ENCODE data around the gene CHRNB4.

CHRNB4 gene

GRCh38 chr15:78633348-78633747, 7.7 kb downstream of the CHRNB4 start:
- no peak for DNase-seq (ENCODE audit: low spot score)

DNA sequence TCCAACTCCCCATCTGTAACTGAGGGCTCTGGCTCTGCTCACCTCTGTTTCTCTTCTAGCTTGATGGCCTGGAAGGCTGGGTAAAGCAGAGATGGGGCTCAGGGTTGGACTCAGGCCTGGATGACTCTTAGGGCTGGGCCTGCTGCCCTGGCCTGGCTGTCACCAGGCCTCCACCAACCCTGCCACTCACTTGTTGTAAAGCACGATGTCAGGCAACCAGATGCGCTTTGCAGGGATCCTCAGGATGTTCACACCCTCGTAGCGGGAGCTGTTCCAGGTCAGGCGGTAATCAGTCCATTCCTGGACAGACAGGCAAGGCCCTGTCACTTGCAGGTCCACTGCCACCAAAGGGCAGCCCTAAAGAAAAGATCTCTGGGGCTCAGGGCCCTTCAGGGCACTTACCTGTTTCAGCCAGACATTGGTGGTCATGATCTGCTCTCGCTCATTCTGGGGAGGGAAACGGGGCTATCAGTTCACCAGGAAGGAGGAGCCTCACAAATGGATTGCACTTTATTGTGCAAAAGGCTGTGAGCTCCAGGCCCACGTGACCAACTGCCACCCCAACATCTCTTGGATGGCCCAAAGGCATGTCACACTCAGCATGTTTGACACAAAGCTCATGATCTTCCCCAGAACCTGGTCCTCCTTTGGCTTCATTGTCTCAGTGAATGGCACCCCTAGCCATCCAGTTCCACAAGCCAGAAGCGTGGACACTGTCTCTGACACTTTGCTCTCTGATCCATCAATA, 9.9 kb downstream of the CHRNB4 start:
- DNase-seq (ENCODE audit: low spot score): no peak

- DNase-seq (ENCODE audit: low spot score): no peak
Measured at GRCh38 chr15:78629716-78630065, 11.3 kb downstream of the CHRNB4 start.

GRCh38 chr15:78629031-78629715, 11.8 kb downstream of the CHRNB4 start:
- no peak for DNase-seq (ENCODE audit: low spot score)

- DNase-seq (ENCODE audit: low spot score): no peak
Measured at GRCh38 chr15:78628227-78628626, 12.8 kb downstream of the CHRNB4 start.

DNA sequence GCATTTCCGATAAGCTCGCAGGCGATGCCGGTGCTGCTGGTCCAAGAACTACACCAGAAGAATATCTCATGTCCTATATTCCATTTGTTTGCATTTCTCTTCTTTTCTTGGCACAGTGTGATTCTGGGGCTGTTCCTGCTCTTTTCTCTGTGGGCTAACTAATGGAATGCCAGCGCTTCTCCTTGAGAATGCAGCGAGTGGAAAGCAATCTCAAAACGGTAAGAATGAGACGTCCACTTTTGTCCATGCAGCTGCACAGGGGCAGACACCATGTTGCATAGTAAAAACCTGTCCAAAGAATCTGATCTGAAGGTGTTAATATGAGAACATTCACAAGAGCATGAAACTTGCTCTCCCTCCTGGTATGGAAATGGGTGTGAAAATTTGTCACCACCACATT, 13.7 kb downstream of the CHRNB4 start:
- no peak for DNase-seq (ENCODE audit: low spot score)

DNA sequence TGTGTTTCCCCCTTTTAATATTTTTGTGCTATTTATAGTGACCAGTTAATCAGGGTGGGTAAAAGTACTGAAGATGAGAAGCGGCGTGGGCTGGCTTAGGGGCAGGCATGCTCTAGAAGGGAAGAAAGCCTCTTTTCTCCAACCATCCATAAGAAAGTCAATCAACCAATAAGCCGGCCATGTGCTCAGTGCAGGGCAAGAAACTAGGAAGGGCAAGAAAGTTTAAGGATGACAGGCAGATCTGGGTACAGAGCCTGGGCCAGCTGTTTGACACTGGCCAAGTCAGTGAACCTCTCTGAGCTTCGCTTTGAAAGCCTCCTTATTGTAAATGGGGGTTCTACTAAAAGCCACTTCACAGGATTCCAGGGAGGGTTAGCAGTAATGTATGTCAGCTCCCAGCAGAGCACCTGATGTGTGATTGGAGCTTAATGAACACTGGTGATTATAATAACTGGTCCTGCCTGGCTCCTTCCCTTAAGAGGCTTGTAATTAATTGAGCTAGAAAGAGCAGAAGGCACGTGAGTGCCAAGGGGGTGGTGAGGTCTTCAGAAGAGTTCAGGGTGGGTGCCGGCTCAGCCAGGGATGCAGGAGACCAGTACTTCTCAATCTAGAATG, 14.5 kb downstream of the CHRNB4 start:
- DNase-seq (ENCODE audit: low spot score): no peak

DNA sequence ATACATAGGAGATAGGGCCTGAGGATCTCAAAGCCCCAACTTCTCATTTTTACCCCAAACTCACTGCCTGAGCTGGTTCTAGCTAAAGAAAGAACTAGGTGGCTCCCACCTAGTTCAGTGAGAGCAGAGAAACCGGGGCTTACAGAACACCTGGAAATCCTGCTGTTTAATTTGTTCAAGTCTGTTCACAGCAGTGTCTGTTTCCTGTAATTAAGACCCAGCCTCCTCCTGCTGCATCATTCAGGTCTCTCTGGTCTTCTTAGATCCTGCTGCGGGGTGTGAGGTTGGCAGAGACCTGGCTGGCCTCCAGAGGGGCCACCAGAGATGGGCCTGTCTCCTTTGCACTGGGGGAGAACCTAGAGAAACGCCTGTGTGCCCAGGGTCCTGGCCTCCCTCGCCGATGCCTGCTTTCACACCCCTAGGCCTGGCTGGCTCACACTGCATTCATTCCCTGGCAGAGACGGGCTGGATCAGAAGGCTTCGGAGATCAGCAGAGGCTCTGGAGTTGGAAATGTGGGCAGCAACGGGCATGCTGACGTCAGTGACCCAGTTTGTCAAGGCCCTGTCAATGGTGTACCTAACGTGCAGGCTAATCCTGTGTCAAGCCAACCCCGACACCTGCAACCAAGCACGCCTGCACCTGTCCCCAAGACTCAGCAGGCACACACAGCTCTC, 15.3 kb downstream of the CHRNB4 start:
- DNase-seq (ENCODE audit: low spot score): no peak

GRCh38 chr15:78624651-78625590, 16.1 kb downstream of the CHRNB4 start:
- DNase-seq (ENCODE audit: low spot score): no peak

DNA sequence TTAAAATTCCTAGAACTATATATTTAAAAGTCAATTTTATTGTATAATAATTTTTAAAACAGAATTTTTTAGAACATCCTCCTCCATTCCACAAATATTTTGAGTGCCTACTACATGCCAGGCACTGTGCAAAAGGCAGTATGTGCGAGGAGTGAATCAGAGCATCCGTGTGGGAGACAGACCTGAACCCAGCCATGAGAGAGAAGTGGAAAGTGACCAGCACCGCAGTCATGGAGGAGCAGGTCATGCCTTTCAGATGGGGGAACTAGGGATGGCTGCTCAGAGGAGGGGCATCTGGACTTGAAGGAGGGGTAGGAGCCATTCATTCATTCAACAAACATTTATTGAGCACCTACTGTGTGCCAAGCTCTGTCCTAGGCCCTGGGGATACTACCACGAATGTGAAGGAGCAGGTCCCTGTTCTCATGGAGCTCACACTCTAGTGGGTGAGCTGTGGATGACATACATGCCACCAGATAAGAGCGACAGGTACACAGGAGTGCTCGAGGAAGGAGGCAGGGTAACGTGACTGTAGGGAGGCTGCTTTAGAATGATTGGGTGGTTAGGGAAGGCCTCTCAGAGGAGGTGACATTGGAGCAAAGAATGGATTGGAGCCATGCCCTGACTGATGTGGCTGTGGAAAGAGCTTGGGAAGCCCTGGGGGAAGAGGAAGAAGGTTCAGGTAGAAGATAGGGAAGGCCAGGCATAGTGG, 17.1 kb downstream of the CHRNB4 start:
- no peak for DNase-seq (ENCODE audit: low spot score)

GRCh38 chr15:78621810-78622402, 19.1 kb downstream of the CHRNB4 start:
- DNase-seq (ENCODE audit: low spot score): no peak

DNA sequence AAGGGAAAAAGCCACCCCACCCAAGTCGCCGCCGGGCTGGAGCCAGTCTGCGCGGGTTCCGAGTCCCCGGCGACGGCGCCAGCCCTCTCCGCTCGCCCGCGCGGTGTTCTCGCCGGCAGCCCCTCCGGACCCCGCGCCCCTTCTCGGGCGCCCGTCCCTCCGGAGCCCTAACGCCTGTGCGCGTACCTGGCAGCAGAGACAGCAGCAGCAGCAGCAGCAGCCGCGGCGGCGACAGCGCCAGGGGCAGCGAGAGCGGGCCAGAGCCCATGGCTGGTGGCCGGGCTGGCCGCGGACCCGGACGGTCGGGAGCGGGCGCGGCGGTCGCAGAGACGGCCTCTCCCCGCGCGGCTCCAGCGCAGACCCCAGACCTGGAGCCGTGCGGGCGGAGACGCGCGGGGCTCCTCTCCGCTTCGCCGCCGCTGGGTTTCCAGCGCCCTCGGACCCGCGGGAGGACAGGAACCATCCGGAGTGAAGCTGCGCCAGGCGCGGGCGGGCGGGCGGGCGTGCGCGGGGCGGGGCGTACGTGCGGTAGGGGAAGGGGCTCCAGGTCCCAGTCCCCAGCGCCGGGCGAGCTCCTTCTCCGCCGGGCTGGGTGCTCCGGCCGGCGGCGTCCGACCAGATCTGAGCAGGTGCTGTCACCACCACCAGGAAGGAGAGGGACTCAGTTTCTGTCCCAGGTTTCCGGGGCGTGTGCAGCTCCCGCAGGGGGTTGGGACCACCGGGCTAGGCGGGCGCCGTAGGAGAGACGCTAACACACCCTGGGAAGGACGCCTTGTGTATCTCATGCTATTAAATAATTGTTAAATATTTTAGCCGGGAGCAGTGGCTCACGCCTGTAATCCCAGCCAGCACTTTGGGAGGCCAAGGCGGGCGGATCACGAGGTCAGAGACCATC, 20.2 kb downstream of the CHRNB4 start, which contains the start of gene CHRNA3:
Gene CHRNA3, minus strand, starts transcription at position 470 of the 895 bp plus-strand sequence. Its CDS starts 202 bp downstream, at position 268.
- DNase-seq (ENCODE audit: low spot score): peak; percentile 55

- DNase-seq (ENCODE audit: low spot score): peak; percentile 68
Measured at GRCh38 chr15:78620021-78620526, 20.9 kb downstream of the CHRNB4 start.

DNA sequence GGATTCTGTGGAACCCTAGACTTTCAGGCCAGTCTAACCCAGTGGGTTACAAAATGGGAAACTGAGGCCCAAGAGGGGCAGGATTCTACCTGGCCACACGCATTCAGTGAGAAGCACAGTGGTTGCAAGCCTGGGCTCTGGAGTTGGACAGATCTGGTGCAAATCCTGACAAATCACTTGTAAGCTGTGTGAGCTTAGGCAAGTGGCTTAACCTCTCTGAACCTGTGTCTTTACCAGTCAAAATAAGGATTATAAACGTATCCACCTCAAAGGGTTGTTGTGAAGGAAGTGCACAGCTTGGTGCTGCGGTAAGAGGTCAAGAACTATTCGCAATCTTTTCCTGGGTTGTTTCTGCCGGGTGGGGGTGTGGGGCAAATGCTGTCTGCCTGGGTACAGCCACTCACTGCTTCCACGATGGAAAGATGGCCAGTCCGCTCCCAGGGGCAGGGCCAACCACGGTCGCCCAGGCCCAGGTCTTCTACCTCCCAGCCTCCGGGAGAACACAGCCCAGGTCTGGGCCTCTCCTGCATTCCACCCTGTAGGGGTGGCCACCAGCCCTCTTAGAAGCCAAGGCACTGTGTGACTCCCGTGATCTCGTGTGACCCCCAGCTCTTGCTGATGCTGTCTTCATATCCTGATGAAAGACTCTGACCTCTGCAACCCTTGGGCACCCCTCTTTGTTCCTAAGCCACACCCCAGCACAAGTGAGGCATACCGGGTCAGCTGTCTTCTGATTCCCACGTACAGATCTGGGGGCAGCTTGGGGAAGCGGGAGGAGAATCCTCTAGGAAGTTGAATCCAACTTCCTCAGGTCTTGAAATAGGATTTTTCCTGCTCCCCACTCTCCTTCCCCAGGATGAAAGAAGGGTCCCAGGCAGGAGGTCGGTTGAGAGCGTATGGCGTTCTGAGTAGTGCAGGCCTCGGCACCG, 21.7 kb downstream of the CHRNB4 start:
- DNase-seq (ENCODE audit: low spot score): no peak

DNA sequence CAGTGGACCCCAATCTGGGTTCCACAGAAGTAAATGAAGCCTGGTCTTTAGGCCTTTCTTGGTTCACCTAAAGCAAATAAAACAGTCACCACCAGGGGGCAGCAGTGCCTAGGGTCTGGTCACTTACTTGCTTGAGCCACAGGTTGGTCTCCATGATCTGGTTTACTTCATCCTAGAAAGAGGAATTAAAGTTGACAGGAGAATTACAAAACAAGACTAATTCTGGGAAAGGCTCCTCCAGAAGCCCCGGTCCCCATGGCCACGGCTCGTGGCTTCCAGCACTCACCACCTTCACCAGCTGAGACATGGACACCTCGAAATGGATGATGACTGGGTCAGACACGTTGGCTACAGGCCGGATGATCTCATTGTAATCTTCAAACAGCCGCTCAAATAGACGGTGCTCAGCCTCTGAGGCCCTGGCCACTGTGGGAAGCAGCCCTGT, 22.5 kb downstream of the CHRNB4 start:
- peak; percentile 95 for DNase-seq (ENCODE audit: low spot score)

- no peak for DNase-seq (ENCODE audit: low spot score)
Measured at GRCh38 chr15:78618064-78618463, 22.9 kb downstream of the CHRNB4 start.

- no peak for DNase-seq (ENCODE audit: low spot score)
Measured at GRCh38 chr15:78617516-78617915, 23.5 kb downstream of the CHRNB4 start.

DNA sequence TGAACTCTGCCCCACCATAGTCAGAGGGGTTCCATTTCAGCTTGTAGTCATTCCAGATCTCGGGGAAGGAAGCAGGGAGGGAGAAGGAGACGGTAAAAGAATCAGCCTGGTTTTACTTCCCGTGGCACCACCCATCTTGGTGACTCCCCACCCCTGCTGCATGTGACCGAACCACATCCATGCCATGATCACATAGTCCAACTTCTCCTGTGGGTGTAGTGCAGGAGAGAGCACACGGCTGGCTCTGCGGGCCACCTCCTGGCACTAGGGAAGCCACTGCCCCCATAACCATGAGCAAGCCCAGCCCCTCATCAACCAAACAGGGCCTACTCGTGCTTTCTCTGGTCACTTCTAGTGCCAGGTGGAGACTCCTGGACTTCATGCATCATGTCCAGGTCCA, 23.9 kb downstream of the CHRNB4 start:
- no peak for DNase-seq (ENCODE audit: low spot score)

Measured in HuH-7.5 (cell line).